HepG2 (cell line): ENCODE results near the gene S100A11. TPM values are rescaled to one million over a fixed set of nuclear protein-coding genes. Genes with fewer than 3 reads are reported as not detected.

Experiments used
- ATAC-seq: fragments of 200-7000 bp; cut with Tn5 transposase; 3 replicates; pipeline ENCODE4 v1.9.1; 2020; ENCODE audit warnings: mild to moderate bottlenecking, moderate library complexity
- BruUV-seq: library from RNA; stranded (reverse); fragments of 400-500 nt; replicated peaks from 2 replicates; lab custom pipeline; 2021; lab: Mats Ljungman, UMichigan
- CTCF ChIA-PET: fragments of 300-600 bp; formaldehyde crosslinking; extraction: SDS; loops from one replicate; lab custom pipeline; 2021; ENCODE audit warnings: low total read pairs, inconsistent platforms, low intra/inter-chr PET ratio; lab: Yijun Ruan, JAX
- POLR2A ChIA-PET: fragments of 350-600 bp; sonication (Branson Sonifier 250); formaldehyde crosslinking; loops from one replicate; lab custom pipeline; 2020; ENCODE audit warnings: antibody characterized with exemption, inconsistent platforms; lab: Yijun Ruan, JAX
- DNase-seq: peaks from one replicate; pipeline ENCODE4 v3.0.0-alpha.2; 2015; ENCODE audit warnings: low spot score
- FAIRE-seq: peaks from 3 replicates; lab custom pipeline; 2011; peaks lifted over from hg19 to GRCh38; lab: Jason Lieb, UNC
- H2AFZ ChIP-seq: one replicate; pipeline ENCODE4 v1.6.1; 2011; ENCODE audit warnings: low read length, inconsistent platforms
- H3K27ac ChIP-seq: fragments of 300-600 bp; 3 replicates; pipeline ENCODE4 v1.8.0; 2011; ENCODE audit warnings: mixed run types, mild to moderate bottlenecking, mixed read lengths, low read length, inconsistent platforms; ENCODE audit not compliant: insufficient read depth; ENCODE audit errors: extremely low read length
- H3K27me3 ChIP-seq, 2 experiments: fragments of 200-600 bp in 1 of 2; 2 replicates in 1 of 2; 3 replicates in 1 of 2; pipeline versions ENCODE4 v1.6.0 to v1.8.0; 2011; ENCODE audit warnings: low read length in 2 of 2, mild to moderate bottlenecking in 2 of 2, moderate library complexity in 2 of 2, inconsistent platforms in 1 of 2; ENCODE audit not compliant: insufficient read depth in 2 of 2, control insufficient read depth in 1 of 2
- H3K36me3 ChIP-seq, 2 experiments: fragments of 200-600 bp in 1 of 2; replicated peaks in 1 of 2; 2 replicates in 1 of 2; 3 replicates in 1 of 2; pipeline versions ENCODE4 v1.5.1 to v1.8.0; 2011; ENCODE audit warnings: low read length in 2 of 2, inconsistent platforms in 1 of 2; ENCODE audit not compliant: insufficient read depth in 2 of 2, control insufficient read depth in 1 of 2
- H3K4me1 ChIP-seq: 2 replicates; pipeline ENCODE4 v1.5.1; 2012; ENCODE audit warnings: low read length, inconsistent platforms; ENCODE audit not compliant: insufficient read depth
- H3K4me2 ChIP-seq: 2 replicates; pipeline ENCODE4 v1.6.0; 2011; ENCODE audit warnings: low read depth, low read length, inconsistent platforms
- H3K4me3 ChIP-seq, 3 experiments: fragments of 200-600 bp in 1 of 3; sonication (generic), shearing (Covaris generic) in 1 of 3; replicated peaks in 1 of 3; 2 replicates each; pipeline ENCODE4 v1.5.1; 2011 to 2016; ENCODE audit warnings: low read length in 3 of 3, inconsistent platforms in 2 of 3, low read depth in 2 of 3, mild to moderate bottlenecking in 2 of 3, control low read depth in 1 of 3, mixed read lengths in 1 of 3; ENCODE audit not compliant: insufficient read depth in 1 of 3
- H3K79me2 ChIP-seq: one replicate; pipeline ENCODE4 v1.6.1; 2011; ENCODE audit warnings: low read length, inconsistent platforms; ENCODE audit not compliant: insufficient read depth
- H3K9ac ChIP-seq: 2 replicates; pipeline ENCODE4 v1.6.0; 2011; ENCODE audit warnings: mild to moderate bottlenecking, low read depth, low read length, inconsistent platforms; ENCODE audit not compliant: insufficient read depth
- H3K9me3 ChIP-seq: 2 replicates; pipeline ENCODE4 v1.5.1; 2012; ENCODE audit warnings: mild to moderate bottlenecking, low read length
- H4K20me1 ChIP-seq: 2 replicates; pipeline ENCODE4 v1.6.0; 2011; ENCODE audit warnings: inconsistent platforms, mild to moderate bottlenecking, low read length, moderate library complexity; ENCODE audit not compliant: insufficient read depth
- CHCHD3 ChIP-seq: sonication (generic); formaldehyde crosslinking; IDR thresholded peaks from 2 replicates; pipeline ENCODE4 v1.8.0; 2022; ENCODE audit warnings: mild to moderate bottlenecking, missing genetic modification reagents, moderate library complexity
- CREB3 ChIP-seq: sonication (generic); formaldehyde crosslinking; IDR thresholded peaks from 2 replicates; pipeline ENCODE4 v1.5.0; 2020; ENCODE audit warnings: missing genetic modification reagents
- HMGA1 ChIP-seq: sonication (generic); formaldehyde crosslinking; conservative IDR thresholded peaks from 2 replicates; pipeline ENCODE4 v1.4.0; 2020; ENCODE audit warnings: missing genetic modification reagents
- KDM2A ChIP-seq: sonication (generic); formaldehyde crosslinking; IDR thresholded peaks from 2 replicates; pipeline ENCODE4 v1.4.0; 2020; ENCODE audit warnings: low read depth, missing genetic modification reagents, borderline replicate concordance
- MTF1 ChIP-seq: sonication (generic); formaldehyde crosslinking; IDR thresholded peaks from 2 replicates; pipeline ENCODE4 v1.5.0; 2020; ENCODE audit warnings: missing genetic modification reagents
- NAIF1 ChIP-seq: sonication (generic); formaldehyde crosslinking; IDR thresholded peaks from 2 replicates; pipeline ENCODE4 v1.5.0; 2020; ENCODE audit warnings: mild to moderate bottlenecking, missing genetic modification reagents, borderline replicate concordance
- POLR2AphosphoS2 ChIP-seq: IDR thresholded peaks from 2 replicates; pipeline ENCODE4 v1.6.1; 2011; ENCODE audit warnings: low read depth, low read length, improper control_type of control experiment
- RCOR2 ChIP-seq: IDR thresholded peaks from 2 replicates; pipeline ENCODE4 v1.6.1; 2016; ENCODE audit warnings: missing biosample characterization, missing genetic modification reagents
- SP5 ChIP-seq: IDR thresholded peaks from 2 replicates; pipeline ENCODE4 v1.6.1; 2016; ENCODE audit warnings: low read depth, borderline replicate concordance
- TCF7 ChIP-seq: sonication (generic); IDR thresholded peaks from 2 replicates; pipeline ENCODE4 v1.6.1; 2016; ENCODE audit warnings: antibody characterized with exemption, low read depth
- YY1 ChIP-seq: IDR thresholded peaks from 2 replicates; pipeline ENCODE4 v1.6.1; 2011; ENCODE audit warnings: low read length, low read depth, moderate library complexity, mild to moderate bottlenecking; ENCODE audit not compliant: insufficient read depth, insufficient replicate concordance
- ZFY ChIP-seq: sonication (generic); formaldehyde crosslinking; IDR thresholded peaks from 2 replicates; pipeline ENCODE4 v1.4.0; 2020; ENCODE audit warnings: missing genetic modification reagents
- ZMYM2 ChIP-seq: sonication (generic); formaldehyde crosslinking; IDR thresholded peaks from 2 replicates; pipeline ENCODE4 v1.8.0; 2022; ENCODE audit warnings: mild to moderate bottlenecking, missing genetic modification reagents
- ZNF18 ChIP-seq: sonication (generic); formaldehyde crosslinking; IDR thresholded peaks from 2 replicates; pipeline ENCODE4 v1.8.0; 2022; ENCODE audit warnings: mild to moderate bottlenecking, missing genetic modification reagents; ENCODE audit not compliant: insufficient replicate concordance
- ZNF274 ChIP-seq: sonication (generic); formaldehyde crosslinking; IDR thresholded peaks from 2 replicates; pipeline ENCODE4 v1.5.1; 2020; ENCODE audit warnings: mild to moderate bottlenecking, missing genetic modification reagents
- ZNF614 ChIP-seq: IDR thresholded peaks from 2 replicates; pipeline ENCODE4 v1.6.1; 2018; ENCODE audit warnings: missing biosample characterization, missing genetic modification reagents, inconsistent platforms, borderline replicate concordance
- ZXDC ChIP-seq: sonication (generic); formaldehyde crosslinking; IDR thresholded peaks from 2 replicates; pipeline ENCODE4 v1.5.0; 2020; ENCODE audit warnings: mild to moderate bottlenecking, missing genetic modification reagents
- WGBS: methylation state at CpG from one replicate; pipeline ENCODE4 v1.1.6; 2017; ENCODE audit warnings: low lambda C conversion rate; 5-methylcytosine and 5-hydroxymethylcytosine counted together
- in situ Hi-C: cut with HindIII; loops from 2 replicates; pipeline ENCODE4 v1.10.0; 2017; ENCODE audit warnings: low pct_unique_long_range_greater_than_20kb; ENCODE audit not compliant: extremely low pct_ligation_motif_present
- intact Hi-C: fragments of 100-400 bp; cut with micrococcal nuclease; formaldehyde crosslinking; loops from one replicate; pipeline ENCODE4 v1.10.0; 2022; ENCODE audit not compliant: unreplicated experiment
- polyA plus RNA-seq, 8 experiments: library from polyadenylated mRNA; depleted of rRNA in 3 of 8; stranded (reverse) in 7 of 8; unstranded in 1 of 8; fragments of >200 nt; fragmentation: Illumina TruSeq in 4 of 8; extraction: Trizol in 4 of 8; gene quantifications; 2 replicates each; pipeline versions ENCODE4 v1.2.1 to v1.2.3, GENCODE V29; 2011 to 2016; ENCODE audit warnings: low read depth in 4 of 8, missing spikeins in 1 of 8, mixed read lengths in 1 of 8; ENCODE audit not compliant: insufficient read depth in 1 of 8
- total RNA-seq, 5 experiments: library from RNA; depleted of rRNA; stranded (reverse); fragments of >200 nt; fragmentation: Illumina TruSeq; extraction: Trizol; gene quantifications; 2 replicates each; pipeline ENCODE4 v1.2.3, GENCODE V29; 2016; ENCODE audit warnings: low read depth in 1 of 5

S100A11 gene
- total and polyA plus RNA-seq, 2 of the 13 experiments (the other 11 are each of a cell fraction or from before 2014, with no cell fraction given), result 6.6 to 34.4 TPM

- TF ChIP-seq ZXDC (CRISPR knock-in tag) (no peak), POLR2AphosphoS2 (no peak), ZFY (CRISPR knock-in tag) (0 out of 2 replicates have a peak, but pooled peaks have one; percentile 17)
Observed at GRCh38 chr1:152036267-152037216, at the start of gene S100A11 (continued).

GRCh38 chr1:152084853-152085252, 48.0 kb upstream of the S100A11 start:
- no peak for ATAC-seq
- CTCF ChIA-PET, result no interaction called here
- in situ Hi-C loops, result no loop called here
- Histone ChIP-seq H3K4me1 (no peaks in the 10 kb centered on the region), H3K4me3 (no peak overlapping the region), H3K4me2 (no peak overlapping the region), H2AFZ (no peak overlapping the region), H3K27me3 (no peaks in the 10 kb centered on the region), H3K9me3 (no peaks in the 10 kb centered on the region), H3K79me2 (no peaks in the 10 kb centered on the region), H3K27ac (no peak overlapping the region), H4K20me1 (no peaks in the 10 kb centered on the region), H3K36me3 (no peaks in the 10 kb centered on the region), H3K9ac (no peak overlapping the region)
- intact Hi-C loops, result no loop called here
- no peak for DNase-seq
- 6% methylated on average over 1 of the region's 1 CpG for WGBS
- POLR2A ChIA-PET, result no interaction called here
- BruUV-seq, result no TSS peak
- no peak for FAIRE-seq
- TF ChIP-seq RCOR2 (CRISPR knock-in tag) (no peak), CREB3 (CRISPR knock-in tag) (no peak), ZNF274 (CRISPR knock-in tag) (no peak), TCF7 (no peak), YY1 (no peak), ZMYM2 (CRISPR knock-in tag) (no peak), KDM2A (CRISPR knock-in tag) (no peak), ZNF18 (no peak), NAIF1 (CRISPR knock-in tag) (no peak), SP5 (CRISPR knock-in tag) (no peak), HMGA1 (CRISPR knock-in tag) (no peak), MTF1 (CRISPR knock-in tag) (no peak), CHCHD3 (CRISPR knock-in tag) (no peak), ZNF614 (CRISPR knock-in tag) (no peak)
